Measurements from ENCODE around the gene CUL1. TPM values are rescaled to one million over a fixed set of nuclear protein-coding genes. Genes with fewer than 3 reads are reported as not detected.
A peak's percentile ranks its signal among the peaks of the same experiment; 100 is the strongest.

CUL1 gene
- total RNA-seq, 1 donor from 2014 or later: 56.9 TPM

GRCh38 chr7:148735141-148735540, 36.4 kb downstream of the CUL1 start:
- no peaks in the 10 kb centered on the region for H3K9me3 Mint-ChIP-seq
- H3K4me1 Mint-ChIP-seq: peaks cover 4% of the 10 kb centered on the region
- intact Hi-C loops (cut with micrococcal nuclease): no loop called here
- POLR2A ChIA-PET: interaction anchor here (0.7 kb wide), 1 partner anchor 292 kb away, joined by 3 read pairs; no protein-coding TSS in a partner anchor
- no peaks in the 10 kb centered on the region for H3K27me3 Mint-ChIP-seq
- DNase-seq (no peak), ATAC-seq (ENCODE audit: low read depth) (no peak)
- TF ChIP-seq CTCF (IDR thresholded peaks at IDR 0.05): no peak
- CTCF ChIA-PET: no interaction called here
- H3K4me3 Mint-ChIP-seq: no peak overlapping the region
- H3K27ac Mint-ChIP-seq: no peak overlapping the region
- H3K36me3 Mint-ChIP-seq (ENCODE audit: low read depth): peaks cover 82% of the 10 kb centered on the region

- Mint-ChIP-seq H3K27me3 (no peaks in the 10 kb centered on the region), H3K4me1 (peaks cover 4% of the 10 kb centered on the region), H3K9me3 (no peaks in the 10 kb centered on the region), H3K4me3 (no peak overlapping the region), H3K27ac (no peak overlapping the region), H3K36me3 (ENCODE audit: low read depth) (peaks cover 82% of the 10 kb centered on the region)
- no peak for DNase-seq
- intact Hi-C loops (cut with micrococcal nuclease): no loop called here
- ATAC-seq (ENCODE audit: low read depth): no peak
- POLR2A ChIA-PET: interaction anchor here (0.7 kb wide), 1 partner anchor 291 kb away, joined by 3 read pairs; no protein-coding TSS in a partner anchor
- CTCF ChIA-PET: no interaction called here
- no peak for TF ChIP-seq CTCF (IDR thresholded peaks at IDR 0.05)
Measured at GRCh38 chr7:148735967-148736366, 37.3 kb downstream of the CUL1 start.

GRCh38 chr7:148738737-148739535, 40.2 kb downstream of the CUL1 start:
- ChIA-PET POLR2A (no interaction called here), CTCF (no interaction called here)
- Mint-ChIP-seq H3K36me3 (ENCODE audit: low read depth) (peaks cover 74% of the 10 kb centered on the region), H3K27ac (no peak overlapping the region), H3K4me3 (no peak overlapping the region), H3K27me3 (no peaks in the 10 kb centered on the region), H3K9me3 (no peaks in the 10 kb centered on the region), H3K4me1 (peaks cover 2% of the 10 kb centered on the region)
- ATAC-seq (ENCODE audit: low read depth) (no peak), DNase-seq (no peak)
- intact Hi-C loops (cut with micrococcal nuclease): no loop called here
- TF ChIP-seq CTCF (IDR thresholded peaks at IDR 0.05): no peak

GRCh38 chr7:148746135-148746534, 47.4 kb downstream of the CUL1 start:
- ChIA-PET POLR2A (no interaction called here), CTCF (no interaction called here)
- peaks cover 49% of the 10 kb centered on the region for H3K36me3 Mint-ChIP-seq (ENCODE audit: low read depth)
- DNase-seq (no peak), ATAC-seq (ENCODE audit: low read depth) (no peak)
- no peaks in the 10 kb centered on the region for H3K27me3 Mint-ChIP-seq
- H3K27ac Mint-ChIP-seq: no peak overlapping the region
- intact Hi-C loops (cut with micrococcal nuclease): loop anchor here (5.0 kb wide), 1 partner anchor 44 kb away; no protein-coding TSS in a partner anchor
- no peak for TF ChIP-seq CTCF (IDR thresholded peaks at IDR 0.05)
- H3K4me3 Mint-ChIP-seq: no peak overlapping the region
- H3K4me1 Mint-ChIP-seq: peaks cover 5% of the 10 kb centered on the region
- H3K9me3 Mint-ChIP-seq: peaks cover 2% of the 10 kb centered on the region

GRCh38 chr7:148747274-148747673, 48.6 kb downstream of the CUL1 start:
- TF ChIP-seq CTCF (IDR thresholded peaks at IDR 0.05): no peak
- ATAC-seq (ENCODE audit: low read depth) (peak; percentile 31), DNase-seq (no peak)
- ChIA-PET CTCF (interaction anchor here (1.3 kb wide), 1 partner anchor 172 kb away, joined by 3 read pairs; no protein-coding TSS in a partner anchor), POLR2A (no interaction called here)
- H3K27ac Mint-ChIP-seq: no peak overlapping the region
- peaks cover 2% of the 10 kb centered on the region for H3K9me3 Mint-ChIP-seq
- H3K36me3 Mint-ChIP-seq (ENCODE audit: low read depth): peaks cover 43% of the 10 kb centered on the region
- H3K27me3 Mint-ChIP-seq: no peaks in the 10 kb centered on the region
- no peak overlapping the region for H3K4me3 Mint-ChIP-seq
- peaks cover 2% of the 10 kb centered on the region for H3K4me1 Mint-ChIP-seq
- intact Hi-C loops (cut with micrococcal nuclease): loop anchor here (5.0 kb wide), 1 partner anchor 45 kb away; no protein-coding TSS in a partner anchor

All from activated B cell treated with CpG ODN at 0.5 μM for 24 hours (primary cell).